GM20000 (cell line): Measurements from ENCODE around the gene INVS.
"Not testable (repeated sequence)": the region's sequence is repeated elsewhere in the genome, so short reads cannot be mapped to it uniquely, and the experiment has no call there.

Source experiments
- DNase-seq: peaks from one replicate; pipeline ENCODE4 v3.0.0; 2012; ENCODE audit warnings: low spot score
- TF ChIP-seq, protein P1 (sequence below): IDR thresholded peaks from 2 replicates; pipeline ENCODE4 v1.5.1; 2012; ENCODE audit warnings: mild to moderate bottlenecking, control low read depth; ENCODE audit errors: extremely low read depth, missing control alignments

Gene INVS

DNA sequence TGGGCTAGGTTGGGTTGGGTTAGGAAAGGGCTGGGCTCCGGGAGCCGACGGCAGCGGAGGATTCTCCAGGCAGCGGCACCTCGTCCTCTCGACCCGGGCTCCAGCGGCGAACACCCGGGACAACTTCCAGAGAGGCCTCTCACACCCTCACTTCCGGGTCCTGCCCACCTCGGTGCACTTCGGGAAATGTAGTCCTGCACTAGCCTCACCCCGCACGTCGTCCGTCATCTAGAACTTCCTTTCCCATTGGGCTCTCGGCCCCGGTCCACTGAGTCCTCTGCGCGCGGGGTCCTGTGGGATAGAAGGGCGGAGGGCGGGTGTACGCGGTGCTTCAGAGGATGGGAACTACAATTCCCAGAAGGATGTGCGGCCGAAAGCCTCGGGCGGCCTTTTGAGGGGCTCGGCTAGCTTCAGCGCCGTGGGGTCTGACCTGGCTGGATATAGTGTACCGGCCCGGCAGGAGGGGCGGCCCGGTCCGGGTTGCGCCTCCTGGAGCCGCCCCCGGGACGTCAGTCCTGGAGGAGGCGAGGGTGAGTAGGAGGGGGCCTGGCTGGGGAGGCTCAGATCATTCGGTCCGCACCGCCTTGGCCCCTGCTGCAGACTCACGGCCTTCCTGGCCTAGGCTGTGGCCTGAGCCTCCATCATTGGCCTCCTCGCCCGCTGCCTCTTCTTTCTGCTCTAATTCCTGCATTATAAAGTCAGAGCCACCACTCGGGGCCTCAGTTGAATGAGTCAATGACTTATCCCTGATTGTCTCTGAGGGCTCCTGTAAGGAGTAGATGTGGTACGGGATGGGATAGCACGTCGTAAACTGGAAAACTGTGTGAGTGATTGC is at the start of gene INVS, which contains the start of gene ERP44:
Gene INVS, plus strand, starts transcription at position 357 of the 835 bp plus-strand sequence. CDS start 5,279 bp downstream, outside the sequence.
Gene ERP44, minus strand, starts transcription at position 114 of the 835 bp plus-strand sequence. CDS start 160 bp downstream, outside the sequence.
- DNase-seq = peak; percentile 93
- TF ChIP-seq, protein P1, sequence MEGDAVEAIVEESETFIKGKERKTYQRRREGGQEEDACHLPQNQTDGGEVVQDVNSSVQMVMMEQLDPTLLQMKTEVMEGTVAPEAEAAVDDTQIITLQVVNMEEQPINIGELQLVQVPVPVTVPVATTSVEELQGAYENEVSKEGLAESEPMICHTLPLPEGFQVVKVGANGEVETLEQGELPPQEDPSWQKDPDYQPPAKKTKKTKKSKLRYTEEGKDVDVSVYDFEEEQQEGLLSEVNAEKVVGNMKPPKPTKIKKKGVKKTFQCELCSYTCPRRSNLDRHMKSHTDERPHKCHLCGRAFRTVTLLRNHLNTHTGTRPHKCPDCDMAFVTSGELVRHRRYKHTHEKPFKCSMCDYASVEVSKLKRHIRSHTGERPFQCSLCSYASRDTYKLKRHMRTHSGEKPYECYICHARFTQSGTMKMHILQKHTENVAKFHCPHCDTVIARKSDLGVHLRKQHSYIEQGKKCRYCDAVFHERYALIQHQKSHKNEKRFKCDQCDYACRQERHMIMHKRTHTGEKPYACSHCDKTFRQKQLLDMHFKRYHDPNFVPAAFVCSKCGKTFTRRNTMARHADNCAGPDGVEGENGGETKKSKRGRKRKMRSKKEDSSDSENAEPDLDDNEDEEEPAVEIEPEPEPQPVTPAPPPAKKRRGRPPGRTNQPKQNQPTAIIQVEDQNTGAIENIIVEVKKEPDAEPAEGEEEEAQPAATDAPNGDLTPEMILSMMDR = no peak

DNA sequence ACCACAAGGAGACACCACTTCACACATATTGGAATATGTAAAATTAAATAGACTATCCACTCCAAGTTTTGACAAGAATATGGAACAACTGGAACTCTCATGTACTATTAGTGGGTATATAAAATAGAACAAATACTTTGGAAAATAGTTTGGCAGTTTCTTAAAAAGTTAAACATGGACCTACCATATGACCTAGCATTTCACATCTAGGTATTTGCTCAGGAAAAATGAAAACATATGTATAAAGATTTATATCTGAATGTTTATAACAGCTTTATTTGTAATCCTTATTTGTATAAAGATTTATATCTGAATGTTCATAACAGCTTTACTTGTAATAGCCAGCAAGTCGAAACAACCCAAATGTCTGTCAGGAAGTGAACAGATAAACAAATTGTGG is 49.5 kb upstream of the INVS start:
- TF ChIP-seq, protein P1 = no peak
- no peak for DNase-seq

- TF ChIP-seq, protein P1 = no peak
- no peak for DNase-seq
These were observed 46.7 kb upstream of the INVS start for GRCh38 chr9:100052375-100052774.

DNA sequence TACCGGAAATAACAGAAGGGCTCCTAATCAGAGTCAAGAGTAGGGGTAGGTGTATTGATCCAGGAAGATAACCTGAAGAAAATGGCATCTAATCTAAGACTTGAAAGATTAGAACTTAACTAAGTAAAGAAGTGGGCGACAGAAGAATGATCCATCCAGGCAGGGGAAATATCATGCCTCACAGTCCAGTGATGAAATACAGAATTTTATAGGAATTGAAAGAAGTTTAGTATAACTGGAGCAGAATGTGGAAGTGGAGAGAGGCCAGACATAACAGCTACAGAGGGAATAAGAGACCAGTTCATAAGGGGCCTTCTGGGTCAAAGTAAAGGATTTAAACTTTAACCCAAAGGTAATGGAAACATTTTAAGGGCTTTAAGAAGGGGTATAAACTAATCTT is 42.5 kb upstream of the INVS start:
- TF ChIP-seq, protein P1 = no peak
- no peak for DNase-seq

DNA sequence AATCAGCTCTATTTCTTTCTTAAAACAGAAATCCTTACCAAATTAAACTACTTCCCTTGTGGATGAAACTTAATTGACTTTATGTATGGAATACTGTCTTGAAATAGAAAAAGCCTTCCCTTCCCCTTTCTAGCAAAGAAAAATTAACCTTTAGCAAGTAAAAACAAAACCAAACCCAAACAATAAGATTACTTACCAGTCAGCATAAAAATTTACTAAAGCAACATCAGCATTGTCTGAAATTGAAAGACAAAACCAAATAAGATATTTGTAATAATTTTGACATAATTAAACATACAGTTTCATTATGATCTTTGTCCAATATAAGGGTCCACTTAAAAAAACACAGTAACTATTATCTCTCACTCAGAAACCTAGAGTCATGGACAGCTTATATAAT is 41.4 kb upstream of the INVS start:
- TF ChIP-seq, protein P1 = no peak
- no peak for DNase-seq

- DNase-seq = peak; percentile 51
- TF ChIP-seq, protein P1 = no peak
These were observed 40.1 kb upstream of the INVS start for GRCh38 chr9:100058699-100059579.

DNA sequence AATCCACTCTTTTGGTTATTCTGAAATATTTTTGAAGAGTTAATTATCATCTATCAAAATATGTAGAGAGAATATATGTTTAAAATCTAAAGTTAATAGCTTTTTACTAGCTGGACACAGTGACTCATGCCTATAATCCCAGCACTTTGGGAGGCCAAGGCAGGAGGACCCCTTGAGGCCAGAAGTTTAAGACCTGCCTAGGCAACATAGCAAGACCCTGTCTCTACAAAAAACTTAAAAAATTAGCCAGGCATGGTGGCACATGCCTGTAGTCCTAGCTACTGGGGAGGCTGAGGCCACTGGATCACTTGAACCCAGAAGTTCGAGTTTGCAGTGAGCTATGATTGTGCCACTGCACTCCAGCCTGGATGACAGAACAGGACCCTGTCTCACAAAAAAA is 36.4 kb upstream of the INVS start:
- DNase-seq = not testable (repeated sequence)
